Peyer's patch (tissue), 4 donors: ENCODE data around the gene UGT1A7. TPM values are rescaled to one million over a fixed set of nuclear protein-coding genes. Genes with fewer than 3 reads are reported as not detected.

Source experiments
- DNase-seq, 3 donors: peaks; one replicate each; pipeline ENCODE4 v3.0.0-alpha.2; 2017 to 2019
- H3K27ac ChIP-seq, 4 donors: fragments of 200-600 bp; sonication (generic); one replicate each; pipeline ENCODE4 v1.5.1; 2016 to 2019
- H3K27me3 ChIP-seq, 2 donors: fragments of 200-600 bp; sonication (generic); one replicate each; pipeline ENCODE4 v1.5.1; 2019
- H3K36me3 ChIP-seq, 3 donors: fragments of 200-600 bp; sonication (generic); one replicate each; pipeline ENCODE4 v1.5.1; 2016 to 2019
- H3K4me1 ChIP-seq, 4 donors: fragments of 200-600 bp; sonication (generic); one replicate each; pipeline ENCODE4 v1.5.1; 2016 to 2019
- H3K4me3 ChIP-seq, 4 donors: fragments of 200-600 bp; sonication (generic); 1 replicate in 3 of 4; 2 replicates in 1 of 4; pipeline ENCODE4 v1.5.1; 2016 to 2019; ENCODE audit warnings: mild to moderate bottlenecking in 1 of 4
- H3K9me3 ChIP-seq, 4 donors: fragments of 200-600 bp; sonication (generic); one replicate each; pipeline ENCODE4 v1.5.1; 2016 to 2019; ENCODE audit warnings: mild to moderate bottlenecking in 1 of 4
- POLR2A ChIP-seq, 2 donors: fragments of 450-650 bp; IDR thresholded peaks; one replicate each; pipeline ENCODE4 v1.5.1; 2017; ENCODE audit warnings: antibody characterized with exemption in 2 of 2, mild to moderate bottlenecking in 2 of 2, moderate library complexity in 2 of 2
- total RNA-seq, 4 donors: library from RNA; depleted of rRNA; stranded (reverse); fragments of >200 nt; gene quantifications; one replicate each; pipeline ENCODE4 v1.1.0, GENCODE V29; 2016
- TF ChIP-seq, protein P1 (sequence below), 6 experiments: fragments of 450-650 bp in 4 of 6; fragments of 200-600 bp in 2 of 6; sonication (generic) in 1 of 6; IDR thresholded peaks; one replicate each; pipeline ENCODE4 v1.5.1; 2017 to 2019; ENCODE audit warnings: antibody characterized with exemption in 6 of 6, mild to moderate bottlenecking in 3 of 6, moderate library complexity in 1 of 6

UGT1A7 gene
- total RNA-seq, 4 donors from 2014 or later: 8.3 to 33.9 (median 25.0) TPM

GRCh38 chr2:233658610-233659009, 23.1 kb upstream of the UGT1A7 start:
- TF ChIP-seq, protein P1, sequence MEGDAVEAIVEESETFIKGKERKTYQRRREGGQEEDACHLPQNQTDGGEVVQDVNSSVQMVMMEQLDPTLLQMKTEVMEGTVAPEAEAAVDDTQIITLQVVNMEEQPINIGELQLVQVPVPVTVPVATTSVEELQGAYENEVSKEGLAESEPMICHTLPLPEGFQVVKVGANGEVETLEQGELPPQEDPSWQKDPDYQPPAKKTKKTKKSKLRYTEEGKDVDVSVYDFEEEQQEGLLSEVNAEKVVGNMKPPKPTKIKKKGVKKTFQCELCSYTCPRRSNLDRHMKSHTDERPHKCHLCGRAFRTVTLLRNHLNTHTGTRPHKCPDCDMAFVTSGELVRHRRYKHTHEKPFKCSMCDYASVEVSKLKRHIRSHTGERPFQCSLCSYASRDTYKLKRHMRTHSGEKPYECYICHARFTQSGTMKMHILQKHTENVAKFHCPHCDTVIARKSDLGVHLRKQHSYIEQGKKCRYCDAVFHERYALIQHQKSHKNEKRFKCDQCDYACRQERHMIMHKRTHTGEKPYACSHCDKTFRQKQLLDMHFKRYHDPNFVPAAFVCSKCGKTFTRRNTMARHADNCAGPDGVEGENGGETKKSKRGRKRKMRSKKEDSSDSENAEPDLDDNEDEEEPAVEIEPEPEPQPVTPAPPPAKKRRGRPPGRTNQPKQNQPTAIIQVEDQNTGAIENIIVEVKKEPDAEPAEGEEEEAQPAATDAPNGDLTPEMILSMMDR (IDR thresholded peaks at IDR 0.05): no peak
- TF ChIP-seq POLR2A (IDR thresholded peaks at IDR 0.05): no peak
- Histone ChIP-seq H3K27ac (no peak overlapping the region), H3K27me3 (no peaks in the 10 kb centered on the region), H3K4me3 (no peak overlapping the region), H3K9me3 (no peaks in the 10 kb centered on the region), H3K36me3 (no peaks in the 10 kb centered on the region), H3K4me1 (peaks cover 0 to 13% (median 0%) of the 10 kb centered on the region in 4 donors)
- no peak for DNase-seq

DNA sequence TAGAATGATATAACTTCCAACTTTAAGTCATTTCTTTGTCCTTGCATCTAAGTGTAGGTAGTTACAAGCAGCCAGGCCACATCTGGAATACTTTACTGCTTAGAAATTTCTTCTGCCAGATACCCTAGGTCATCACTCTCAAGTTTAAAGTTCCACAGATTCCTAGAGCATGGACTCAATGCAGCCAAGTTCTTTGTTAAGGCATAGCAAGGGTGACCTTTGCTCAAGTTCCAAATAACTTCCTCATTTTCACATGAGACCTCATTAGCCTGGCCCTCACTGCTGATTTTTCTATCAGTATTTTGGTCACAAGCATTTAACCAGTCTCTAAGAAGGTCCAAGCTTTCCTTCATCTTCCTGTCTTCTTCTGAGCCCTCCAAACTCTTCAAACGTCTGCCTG, 17.8 kb upstream of the UGT1A7 start:
- no peaks in the 10 kb centered on the region for H3K4me1 ChIP-seq
- no peaks in the 10 kb centered on the region for H3K36me3 ChIP-seq
- H3K27me3 ChIP-seq: no peaks in the 10 kb centered on the region
- no peak overlapping the region for H3K27ac ChIP-seq
- no peak overlapping the region for H3K4me3 ChIP-seq
- DNase-seq: no peak
- TF ChIP-seq, protein P1 (IDR thresholded peaks at IDR 0.05): no peak
- TF ChIP-seq POLR2A (IDR thresholded peaks at IDR 0.05): no peak
- H3K9me3 ChIP-seq: peaks cover 0 to 3% (median 0%) of the 10 kb centered on the region in 4 donors

DNA sequence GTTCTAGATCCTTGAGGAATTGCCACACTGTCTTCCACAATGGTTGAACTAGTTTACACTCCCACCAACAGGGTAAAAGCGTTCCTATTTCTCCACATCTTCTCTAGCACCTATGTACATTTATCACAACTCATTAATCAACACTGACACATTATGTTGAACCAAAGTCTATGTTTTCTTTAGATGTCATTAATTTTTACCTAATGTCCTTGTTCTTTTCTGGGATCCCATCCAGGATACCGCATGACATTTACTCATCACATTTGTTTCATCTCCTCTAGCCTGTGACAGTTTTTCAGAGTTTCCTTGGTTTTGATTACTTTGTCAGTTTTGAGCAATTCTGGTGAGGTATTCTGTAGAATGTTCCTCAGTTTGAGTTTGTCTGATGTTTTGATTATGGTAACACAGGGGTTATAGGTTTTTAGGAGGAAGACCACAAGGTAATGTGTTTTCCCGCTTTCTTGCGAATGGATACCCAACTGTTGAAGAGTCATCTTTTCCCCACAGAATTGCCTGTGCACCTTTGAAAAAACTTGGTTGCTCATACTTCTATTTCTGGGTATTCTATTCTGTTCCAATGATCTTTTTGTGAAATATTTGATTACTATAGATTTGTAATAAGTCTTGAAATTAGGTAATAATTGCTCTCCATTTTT, 13.0 kb upstream of the UGT1A7 start:
- Histone ChIP-seq H3K4me1 (no peaks in the 10 kb centered on the region), H3K4me3 (no peak overlapping the region), H3K9me3 (peaks cover 0 to 3% (median 0%) of the 10 kb centered on the region in 4 donors), H3K36me3 (no peaks in the 10 kb centered on the region), H3K27me3 (no peaks in the 10 kb centered on the region), H3K27ac (no peak overlapping the region)
- TF ChIP-seq, protein P1 (IDR thresholded peaks at IDR 0.05): no peak
- no peak for TF ChIP-seq POLR2A (IDR thresholded peaks at IDR 0.05)
- no peak for DNase-seq

DNA sequence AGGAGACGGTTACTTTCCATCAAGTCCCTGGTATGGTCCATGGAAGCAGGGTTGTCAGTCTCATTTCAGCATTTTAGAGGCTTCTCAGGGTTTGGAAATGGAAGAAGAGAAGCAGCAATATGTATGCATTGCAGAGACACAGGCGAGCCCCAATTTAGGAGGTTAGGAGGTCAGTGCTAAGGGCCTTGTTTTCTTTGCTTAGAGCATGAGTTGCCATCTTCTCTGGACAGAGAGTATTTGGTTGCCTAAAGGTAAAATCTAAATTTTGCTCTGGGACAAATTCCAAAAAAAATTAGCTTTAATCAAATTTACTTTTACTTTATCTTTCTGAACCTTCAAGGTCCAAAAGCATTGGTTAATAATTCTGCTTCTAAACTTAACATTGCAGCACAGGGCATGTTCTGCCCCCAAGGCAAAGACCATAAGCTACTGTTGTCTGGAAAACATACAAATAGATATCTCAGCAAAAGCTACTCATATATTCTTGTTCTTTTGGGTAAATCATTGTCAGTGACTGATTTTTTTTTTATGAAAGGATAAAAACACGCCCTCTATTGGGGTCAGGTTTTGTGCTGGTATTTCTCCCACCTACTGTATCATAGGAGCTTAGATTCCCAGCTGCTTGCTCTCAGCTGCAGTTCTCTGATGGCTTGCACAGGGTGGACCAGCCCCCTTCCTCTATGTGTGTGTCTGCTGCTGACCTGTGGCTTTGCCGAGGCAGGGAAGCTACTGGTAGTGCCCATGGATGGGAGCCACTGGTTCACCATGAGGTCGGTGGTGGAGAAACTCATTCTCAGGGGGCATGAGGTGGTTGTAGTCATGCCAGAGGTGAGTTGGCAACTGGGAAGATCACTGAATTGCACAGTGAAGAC, 10.2 kb upstream of the UGT1A7 start, which contains the start of gene UGT1A9:
UGT1A9 (plus strand) TSS at position 609 of the 872 bp plus-strand sequence; CDS start at position 646, 37 bp downstream.
- Histone ChIP-seq H3K4me3 (no peak within 1 kb of the TSS), H3K4me1 (no peaks in the 10 kb centered on the region)
- TF ChIP-seq, protein P1 (IDR thresholded peaks at IDR 0.05): no peak
- TF ChIP-seq POLR2A (IDR thresholded peaks at IDR 0.05): no peak

GRCh38 chr2:233672886-233673285, 8.8 kb upstream of the UGT1A7 start:
- no peak for DNase-seq
- no peaks in the 10 kb centered on the region for H3K36me3 ChIP-seq
- TF ChIP-seq, protein P1 (IDR thresholded peaks at IDR 0.05): no peak
- no peak for TF ChIP-seq POLR2A (IDR thresholded peaks at IDR 0.05)
- H3K4me3 ChIP-seq: no peak overlapping the region
- H3K27me3 ChIP-seq: no peaks in the 10 kb centered on the region
- peaks cover 0 to 3% (median 0%) of the 10 kb centered on the region in 4 donors for H3K9me3 ChIP-seq
- H3K4me1 ChIP-seq: no peaks in the 10 kb centered on the region
- H3K27ac ChIP-seq: no peak overlapping the region

More for the DNA sequence above, 10.2 kb upstream of the UGT1A7 start, which contains the start of gene UGT1A9:
- DNase-seq: no peak
- no peak within 1 kb of the TSS for H3K27ac ChIP-seq
- no peaks in the 10 kb centered on the region for H3K36me3 ChIP-seq
- H3K9me3 ChIP-seq: peaks cover 0 to 3% (median 0%) of the 10 kb centered on the region in 4 donors
- no peaks in the 10 kb centered on the region for H3K27me3 ChIP-seq
